DOHH2 (cell line): ENCODE results near the gene TMC4.

Experiments used
- CTCF ChIP-seq: fragments of 200-600 bp; sonication (generic); IDR thresholded peaks from one replicate; pipeline ENCODE4 v1.5.1; 2014; ENCODE audit warnings: antibody characterized with exemption, mild to moderate bottlenecking, low read depth, low read length; ENCODE audit not compliant: poor library complexity, severe bottlenecking
- EZH2phosphoT487 ChIP-seq: fragments of 200-600 bp; sonication (generic); IDR thresholded peaks from 2 replicates; pipeline ENCODE4 v1.6.1; 2017; ENCODE audit warnings: borderline replicate concordance, mild to moderate bottlenecking, antibody characterized with exemption, low read length, moderate library complexity, mixed read lengths

GRCh38 chr19:54152878-54153524 lies 20.0 kb downstream of the TMC4 start:
- no peak for TF ChIP-seq CTCF
- TF ChIP-seq EZH2phosphoT487: no peak
